PC-9 (cell line): ENCODE measurements around the gene ZNF592.

ENCODE experiments used
- EZH2 ChIP-seq: fragments of 200-600 bp; sonication (generic); IDR thresholded peaks from 2 replicates; pipeline ENCODE4 v1.8.0; 2017; ENCODE audit warnings: antibody characterized with exemption, low read depth
- TF ChIP-seq, protein P1 (sequence below): fragments of 200-600 bp; sonication (generic); conservative IDR thresholded peaks from 2 replicates; pipeline ENCODE4 v1.6.1; 2017; ENCODE audit warnings: mixed run types, antibody characterized with exemption, mild to moderate bottlenecking, moderate library complexity

DNA sequence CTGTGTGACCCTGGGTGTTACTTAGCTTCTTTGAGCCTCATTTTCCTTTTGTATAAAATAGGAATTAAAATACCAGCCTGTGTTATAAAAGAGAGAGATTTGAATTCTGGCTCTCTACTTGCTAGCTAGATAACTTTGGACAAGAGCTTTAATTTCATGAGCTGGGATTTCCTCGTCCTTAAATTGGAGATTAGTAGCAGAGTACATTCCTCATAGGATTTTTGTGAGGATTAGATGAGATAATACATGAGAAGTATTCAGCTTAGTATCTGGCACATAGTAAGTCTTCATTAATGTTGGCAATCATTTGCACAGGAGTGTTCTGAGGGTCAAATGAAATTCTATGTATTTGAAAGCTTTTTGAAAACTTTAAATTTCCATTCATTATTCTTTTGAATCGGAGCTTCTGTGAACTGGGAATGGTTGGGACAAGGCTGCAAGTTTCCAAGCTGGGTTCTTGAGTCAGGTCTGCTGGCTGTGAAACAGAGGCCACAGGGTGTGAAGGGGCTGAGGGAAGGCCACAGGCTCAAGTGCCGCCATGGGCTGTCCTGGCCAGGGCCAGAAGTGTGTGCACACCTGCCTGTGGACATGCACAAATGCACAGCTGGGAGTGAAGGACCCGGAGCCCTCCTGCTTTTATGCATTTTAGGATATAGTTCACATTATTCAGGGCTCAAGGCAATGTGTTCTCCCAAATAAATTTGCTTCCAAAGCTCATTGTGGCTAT, 86.0 kb downstream of the ZNF592 start:
- TF ChIP-seq, protein P1, sequence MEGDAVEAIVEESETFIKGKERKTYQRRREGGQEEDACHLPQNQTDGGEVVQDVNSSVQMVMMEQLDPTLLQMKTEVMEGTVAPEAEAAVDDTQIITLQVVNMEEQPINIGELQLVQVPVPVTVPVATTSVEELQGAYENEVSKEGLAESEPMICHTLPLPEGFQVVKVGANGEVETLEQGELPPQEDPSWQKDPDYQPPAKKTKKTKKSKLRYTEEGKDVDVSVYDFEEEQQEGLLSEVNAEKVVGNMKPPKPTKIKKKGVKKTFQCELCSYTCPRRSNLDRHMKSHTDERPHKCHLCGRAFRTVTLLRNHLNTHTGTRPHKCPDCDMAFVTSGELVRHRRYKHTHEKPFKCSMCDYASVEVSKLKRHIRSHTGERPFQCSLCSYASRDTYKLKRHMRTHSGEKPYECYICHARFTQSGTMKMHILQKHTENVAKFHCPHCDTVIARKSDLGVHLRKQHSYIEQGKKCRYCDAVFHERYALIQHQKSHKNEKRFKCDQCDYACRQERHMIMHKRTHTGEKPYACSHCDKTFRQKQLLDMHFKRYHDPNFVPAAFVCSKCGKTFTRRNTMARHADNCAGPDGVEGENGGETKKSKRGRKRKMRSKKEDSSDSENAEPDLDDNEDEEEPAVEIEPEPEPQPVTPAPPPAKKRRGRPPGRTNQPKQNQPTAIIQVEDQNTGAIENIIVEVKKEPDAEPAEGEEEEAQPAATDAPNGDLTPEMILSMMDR = no peak
- no peak for TF ChIP-seq EZH2
